ENCODE results near the gene SMS.

GRCh38 chrX:22037911-22038537, 97.5 kb downstream of the SMS start:
- TF ChIP-seq POLR2A (IDR thresholded peaks at IDR 0.05) (no peak), CTCF (IDR thresholded peaks at IDR 0.05) (no peak)

All from testis (tissue), 2 donors.